ENCODE data around the gene IFNA8.

The IFNA8 gene

GRCh38 chr9:21399956-21400355 is 9.0 kb upstream of the IFNA8 start:
- Histone ChIP-seq H3K4me3 (ENCODE audit: low read depth, low read length) (no peak overlapping the region), H3K9me3 (ENCODE audit: severe bottlenecking) (no peaks in the 10 kb centered on the region), H3K27me3 (ENCODE audit: insufficient read depth, low read depth, severe bottlenecking) (peaks cover 72% of the 10 kb centered on the region), H3K36me3 (no peaks in the 10 kb centered on the region), H3K27ac (no peak overlapping the region)
- no peak for TF ChIP-seq CTCF (IDR thresholded peaks at IDR 0.05; ENCODE audit: low read depth, low read length)
- DNase-seq = no peak

- Histone ChIP-seq H3K27ac (no peak overlapping the region), H3K27me3 (ENCODE audit: insufficient read depth, low read depth, severe bottlenecking) (peaks cover 63% of the 10 kb centered on the region), H3K9me3 (ENCODE audit: severe bottlenecking) (no peaks in the 10 kb centered on the region), H3K4me3 (ENCODE audit: low read depth, low read length) (peak overlapping the region; percentile 41), H3K36me3 (no peaks in the 10 kb centered on the region)
- 0 out of 2 replicates have a peak, but pooled peaks have one; percentile 27 for TF ChIP-seq CTCF (IDR thresholded peaks at IDR 0.05; ENCODE audit: low read depth, low read length)
- peak; percentile 18 for DNase-seq
Measured at GRCh38 chr9:21402386-21403251, 6.3 kb upstream of the IFNA8 start.

GRCh38 chr9:21404146-21404545 is 4.8 kb upstream of the IFNA8 start:
- no peaks in the 10 kb centered on the region for H3K9me3 ChIP-seq (ENCODE audit: severe bottlenecking)
- H3K4me3 ChIP-seq (ENCODE audit: low read depth, low read length) = no peak overlapping the region
- no peak for DNase-seq
- no peak overlapping the region for H3K27ac ChIP-seq
- TF ChIP-seq CTCF (IDR thresholded peaks at IDR 0.05; ENCODE audit: low read depth, low read length) = no peak
- peaks cover 57% of the 10 kb centered on the region for H3K27me3 ChIP-seq (ENCODE audit: insufficient read depth, low read depth, severe bottlenecking)
- H3K36me3 ChIP-seq = no peaks in the 10 kb centered on the region

GRCh38 chr9:21412107-21412506 is 3.2 kb downstream of the IFNA8 start:
- no peak for TF ChIP-seq CTCF (IDR thresholded peaks at IDR 0.05; ENCODE audit: low read depth, low read length)
- Histone ChIP-seq H3K36me3 (no peaks in the 10 kb centered on the region), H3K27ac (no peak overlapping the region), H3K9me3 (ENCODE audit: severe bottlenecking) (no peaks in the 10 kb centered on the region), H3K4me3 (ENCODE audit: low read depth, low read length) (no peak overlapping the region), H3K27me3 (ENCODE audit: insufficient read depth, low read depth, severe bottlenecking) (peaks cover 22% of the 10 kb centered on the region)
- DNase-seq = no peak

GRCh38 chr9:21413151-21413550 is 4.2 kb downstream of the IFNA8 start:
- no peak for DNase-seq
- no peaks in the 10 kb centered on the region for H3K36me3 ChIP-seq
- no peak overlapping the region for H3K27ac ChIP-seq
- peaks cover 15% of the 10 kb centered on the region for H3K27me3 ChIP-seq (ENCODE audit: insufficient read depth, low read depth, severe bottlenecking)
- H3K9me3 ChIP-seq (ENCODE audit: severe bottlenecking) = no peaks in the 10 kb centered on the region
- TF ChIP-seq CTCF (IDR thresholded peaks at IDR 0.05; ENCODE audit: low read depth, low read length) = no peak
- H3K4me3 ChIP-seq (ENCODE audit: low read depth, low read length) = no peak overlapping the region
